ENCODE results near the gene ZFAND2A. TPM values are rescaled to one million over a fixed set of nuclear protein-coding genes. Genes with fewer than 3 reads are reported as not detected.

Gene ZFAND2A
- total RNA-seq, 6 experiments from 2014 or later, result 24.3 to 43.1 (median 31.8) TPM

DNA sequence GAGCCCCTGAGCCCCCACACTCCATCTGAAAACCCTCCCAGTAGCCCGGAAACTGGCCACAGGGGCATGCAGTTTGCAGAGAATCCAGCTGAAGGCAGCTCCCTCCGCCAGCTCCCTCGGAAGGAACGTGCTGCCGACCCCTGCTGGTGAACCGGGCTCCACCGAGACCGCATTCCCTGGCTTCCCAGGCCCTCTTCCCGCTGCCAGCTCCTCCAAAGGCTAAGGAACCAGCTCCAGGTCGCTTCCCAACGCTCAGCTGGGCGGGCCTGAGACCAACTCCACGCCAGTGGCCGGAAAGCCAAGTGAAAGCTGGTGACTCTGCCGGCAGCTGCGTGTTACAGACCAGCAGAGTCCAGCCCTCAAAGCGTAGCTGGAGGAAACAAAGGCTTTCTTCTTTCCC, 36.3 kb downstream of the ZFAND2A start:
- Histone ChIP-seq H3K36me3 (no peaks in the 10 kb centered on the region), H3K27me3 (no peaks in the 10 kb centered on the region), H3K9me3 (no peaks in the 10 kb centered on the region), H3K27ac (peak overlapping the region in 2 of 3 donors; percentile 3 to 51), H3K4me3 (no peak overlapping the region), H3K4me1 (peaks cover 0 to 6% (median 0%) of the 10 kb centered on the region in 4 donors)
- intact Hi-C loops (cut with DNase I), result loop anchor here (5.0 kb wide), 2 partner anchors 36 to 41 kb away; partner anchors contain the start of gene GPER1 (in 1 of the 2)
- 16% methylated on average over 3 of the region's 17 CpGs for WGBS (ENCODE audit: insufficient coverage, low coverage, low lambda C conversion rate, missing lambda C conversion rate)
- peak; percentile 78 to 82 (median 80) for DNase-seq
- peak; percentile 90 to 97 (median 96) for ATAC-seq
- TF ChIP-seq, protein P1, sequence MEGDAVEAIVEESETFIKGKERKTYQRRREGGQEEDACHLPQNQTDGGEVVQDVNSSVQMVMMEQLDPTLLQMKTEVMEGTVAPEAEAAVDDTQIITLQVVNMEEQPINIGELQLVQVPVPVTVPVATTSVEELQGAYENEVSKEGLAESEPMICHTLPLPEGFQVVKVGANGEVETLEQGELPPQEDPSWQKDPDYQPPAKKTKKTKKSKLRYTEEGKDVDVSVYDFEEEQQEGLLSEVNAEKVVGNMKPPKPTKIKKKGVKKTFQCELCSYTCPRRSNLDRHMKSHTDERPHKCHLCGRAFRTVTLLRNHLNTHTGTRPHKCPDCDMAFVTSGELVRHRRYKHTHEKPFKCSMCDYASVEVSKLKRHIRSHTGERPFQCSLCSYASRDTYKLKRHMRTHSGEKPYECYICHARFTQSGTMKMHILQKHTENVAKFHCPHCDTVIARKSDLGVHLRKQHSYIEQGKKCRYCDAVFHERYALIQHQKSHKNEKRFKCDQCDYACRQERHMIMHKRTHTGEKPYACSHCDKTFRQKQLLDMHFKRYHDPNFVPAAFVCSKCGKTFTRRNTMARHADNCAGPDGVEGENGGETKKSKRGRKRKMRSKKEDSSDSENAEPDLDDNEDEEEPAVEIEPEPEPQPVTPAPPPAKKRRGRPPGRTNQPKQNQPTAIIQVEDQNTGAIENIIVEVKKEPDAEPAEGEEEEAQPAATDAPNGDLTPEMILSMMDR (IDR thresholded peaks at IDR 0.05), result peak; percentile 60 to 74 (median 71)
- no peak for TF ChIP-seq POLR2A (IDR thresholded peaks at IDR 0.05)

DNA sequence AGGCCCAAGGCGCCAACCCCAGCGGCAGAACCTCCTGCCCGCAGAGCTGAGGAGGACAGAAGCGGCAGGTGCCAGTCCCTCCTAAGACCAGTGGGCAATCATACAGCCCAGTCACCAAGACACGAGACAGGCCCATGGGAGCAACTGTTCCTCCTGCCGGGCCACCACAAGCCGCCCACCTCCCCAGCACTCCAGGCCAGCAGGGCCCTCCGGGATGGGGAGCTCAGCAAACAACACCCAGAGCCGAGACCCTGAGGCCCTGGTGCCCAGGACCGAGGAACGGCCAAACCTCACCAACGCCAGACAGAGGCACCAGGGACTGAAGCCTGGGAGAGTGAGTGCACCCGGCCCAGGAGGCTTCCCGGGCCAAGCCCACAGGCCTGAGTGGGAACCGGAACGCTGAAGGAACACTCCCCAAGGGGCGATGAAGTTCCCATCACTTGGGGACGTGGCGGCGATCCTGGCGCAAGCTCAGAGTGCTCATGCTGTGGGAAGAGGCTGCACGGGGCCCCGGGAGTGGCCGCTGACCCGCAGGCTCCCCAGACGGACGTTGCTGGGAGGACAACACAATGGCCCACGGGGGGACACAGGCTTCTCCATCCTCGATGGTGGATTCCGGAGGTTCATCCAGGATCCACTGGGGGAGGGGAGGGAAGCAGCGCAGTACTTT, 37.0 kb downstream of the ZFAND2A start:
- no peaks in the 10 kb centered on the region for H3K36me3 ChIP-seq
- intact Hi-C loops (cut with DNase I), result loop anchor here (5.0 kb wide), 2 partner anchors 36 to 41 kb away; partner anchors contain the start of gene GPER1 (in 1 of the 2)
- ATAC-seq (no peak), DNase-seq (peak in 1 of 3 donors; percentile 52)
- H3K9me3 ChIP-seq, result no peaks in the 10 kb centered on the region
- no CpG with 5 or more reads among the region's 31 CpGs for WGBS (ENCODE audit: insufficient coverage, low coverage, low lambda C conversion rate, missing lambda C conversion rate)
- peaks cover 0 to 6% (median 0%) of the 10 kb centered on the region in 4 donors for H3K4me1 ChIP-seq
- no peaks in the 10 kb centered on the region for H3K27me3 ChIP-seq
- TF ChIP-seq, protein P1 (IDR thresholded peaks at IDR 0.05), result no peak
- no peak for TF ChIP-seq POLR2A (IDR thresholded peaks at IDR 0.05)
- no peak overlapping the region for H3K27ac ChIP-seq
- H3K4me3 ChIP-seq, result no peak overlapping the region

DNA sequence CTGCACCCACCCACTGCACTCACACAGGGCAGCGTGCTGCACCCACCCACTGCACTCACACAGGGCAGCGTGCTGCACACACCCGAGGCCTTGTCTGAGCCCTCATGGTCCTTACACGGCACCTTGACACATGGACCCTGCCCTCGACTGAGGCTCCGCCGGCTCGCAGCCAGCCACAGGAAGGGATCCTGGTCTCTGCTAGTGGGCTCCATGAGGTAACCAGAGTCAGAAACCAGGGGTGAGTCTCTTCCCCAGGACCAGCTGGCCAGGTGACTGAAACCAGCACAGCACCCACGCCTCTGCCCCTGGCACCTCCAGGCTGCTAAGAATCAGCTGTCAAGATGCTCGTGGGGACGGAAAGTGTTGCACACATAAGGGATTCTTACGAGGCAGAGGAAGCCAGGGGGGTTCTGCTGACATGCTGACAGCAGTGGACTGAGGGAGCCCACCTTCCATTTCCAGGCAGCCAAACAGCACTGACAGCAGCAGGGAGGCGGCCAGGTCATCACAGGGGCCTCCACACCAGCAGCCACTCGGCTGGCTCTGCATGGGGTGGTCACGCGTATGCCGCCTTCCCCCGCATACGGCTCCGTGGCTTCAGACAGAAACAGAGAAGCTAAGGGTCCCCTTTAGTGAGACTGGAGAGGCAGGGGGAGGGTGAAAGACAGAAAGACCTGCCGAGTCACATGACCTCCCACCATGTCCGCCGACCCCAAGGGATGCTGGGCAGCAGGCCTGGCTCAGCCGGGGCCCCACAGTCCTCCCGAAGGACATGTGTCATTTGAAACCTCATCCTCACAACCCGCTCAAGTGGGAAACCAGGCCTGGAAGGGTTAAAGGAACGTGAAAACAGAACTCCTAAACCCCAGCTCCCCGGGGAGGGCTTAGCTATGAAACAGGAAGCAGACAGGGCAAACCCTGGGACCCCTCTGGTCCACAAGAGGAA, 37.8 kb downstream of the ZFAND2A start:
- TF ChIP-seq POLR2A (IDR thresholded peaks at IDR 0.05), result no peak
- TF ChIP-seq, protein P1 (IDR thresholded peaks at IDR 0.05), result no peak
- no peaks in the 10 kb centered on the region for H3K9me3 ChIP-seq
- WGBS (ENCODE audit: insufficient coverage, low coverage, low lambda C conversion rate, missing lambda C conversion rate), result 79% methylated on average over 10 of the region's 28 CpGs
- no peaks in the 10 kb centered on the region for H3K36me3 ChIP-seq
- H3K27me3 ChIP-seq, result no peaks in the 10 kb centered on the region
- H3K27ac ChIP-seq, result no peak overlapping the region
- DNase-seq (peak in 1 of 3 donors; percentile 49), ATAC-seq (no peak)
- intact Hi-C loops (cut with DNase I), result loop anchor here (5.0 kb wide), 2 partner anchors 35 to 40 kb away; partner anchors contain the start of gene GPER1 (in 1 of the 2)
- H3K4me1 ChIP-seq, result peaks cover 0 to 6% (median 0%) of the 10 kb centered on the region in 4 donors
- H3K4me3 ChIP-seq, result no peak overlapping the region

DNA sequence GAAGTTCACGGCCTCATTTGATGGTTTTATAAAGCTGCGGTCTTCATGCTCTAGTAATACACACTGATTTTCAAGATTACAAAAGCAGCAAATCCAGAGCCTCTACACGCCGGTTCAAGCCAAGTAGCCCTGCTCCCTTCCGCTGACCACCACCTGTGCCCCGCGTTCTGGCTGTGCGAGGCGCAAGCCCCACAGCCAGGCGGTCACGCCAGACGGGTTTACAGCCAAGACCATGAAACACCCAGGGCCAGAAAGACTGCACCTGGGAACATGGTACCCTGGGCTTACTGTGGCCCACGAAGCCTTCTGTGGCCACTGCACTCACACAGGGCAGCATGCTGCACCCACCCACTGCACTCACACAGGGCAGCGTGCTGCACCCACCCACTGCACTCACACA, 38.5 kb downstream of the ZFAND2A start:
- ATAC-seq (no peak), DNase-seq (peak in 1 of 3 donors; percentile 22)
- H3K4me3 ChIP-seq, result no peak overlapping the region
- no peak overlapping the region for H3K27ac ChIP-seq
- H3K27me3 ChIP-seq, result no peaks in the 10 kb centered on the region
- intact Hi-C loops (cut with DNase I), result loop anchor here (5.0 kb wide), 2 partner anchors 34 to 39 kb away; partner anchors contain the start of gene GPER1 (in 1 of the 2)
- H3K9me3 ChIP-seq, result no peaks in the 10 kb centered on the region
- TF ChIP-seq, protein P1 (IDR thresholded peaks at IDR 0.05), result no peak
- no peak for TF ChIP-seq POLR2A (IDR thresholded peaks at IDR 0.05)
- H3K4me1 ChIP-seq, result peaks cover 0 to 6% (median 0%) of the 10 kb centered on the region in 4 donors
- 95% methylated on average over 10 of the region's 14 CpGs for WGBS (ENCODE audit: insufficient coverage, low coverage, low lambda C conversion rate, missing lambda C conversion rate)
- H3K36me3 ChIP-seq, result no peaks in the 10 kb centered on the region

Data from right lobe of liver (tissue), 6 donors.